ENCODE measurements around the gene PRF1. TPM values are rescaled to one million over a fixed set of nuclear protein-coding genes. Genes with fewer than 3 reads are reported as not detected.

Gene PRF1
- total RNA-seq, 2 donors from 2014 or later = not detected

DNA sequence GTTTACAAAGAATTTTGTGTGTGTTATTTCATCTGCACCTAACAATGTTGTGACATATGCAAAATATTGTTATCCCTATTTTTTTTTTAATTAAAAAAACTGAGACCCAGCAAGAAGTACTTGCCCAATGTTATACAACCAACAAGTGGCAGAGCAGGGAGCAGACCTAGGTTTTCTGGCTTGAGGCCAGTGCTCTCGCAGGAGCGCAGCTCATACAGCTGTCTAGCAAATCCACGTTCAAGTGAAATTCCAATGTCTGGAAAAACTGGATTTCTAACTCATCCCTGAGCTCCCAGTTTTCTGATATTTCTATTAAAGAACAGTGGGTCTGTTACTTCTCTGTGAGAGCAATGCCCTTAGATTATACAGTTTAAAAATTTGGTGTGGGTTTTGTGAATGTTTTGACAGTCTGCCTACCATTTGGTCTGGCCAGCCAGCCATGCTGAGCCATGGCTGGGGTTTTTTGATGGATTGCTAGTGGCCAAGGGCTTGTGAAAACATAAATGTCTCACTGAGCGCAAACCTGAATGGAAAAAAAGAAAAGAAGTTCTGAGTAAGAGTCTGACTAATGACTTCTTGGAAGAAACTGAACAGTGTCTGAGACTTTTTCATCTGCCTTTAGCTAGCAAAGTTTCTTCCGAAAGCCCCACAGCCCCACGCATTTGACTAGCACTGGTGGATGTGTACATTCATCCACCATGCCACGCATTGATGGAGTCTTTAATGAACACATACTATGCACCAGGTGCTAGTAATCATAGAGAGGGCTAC, 15.4 kb upstream of the PRF1 start:
- H3K27ac ChIP-seq (ENCODE audit: low read depth, low read length) = no peak overlapping the region
- H3K36me3 Mint-ChIP-seq (ENCODE audit: low read depth) = peaks cover 5% of the 10 kb centered on the region

DNA sequence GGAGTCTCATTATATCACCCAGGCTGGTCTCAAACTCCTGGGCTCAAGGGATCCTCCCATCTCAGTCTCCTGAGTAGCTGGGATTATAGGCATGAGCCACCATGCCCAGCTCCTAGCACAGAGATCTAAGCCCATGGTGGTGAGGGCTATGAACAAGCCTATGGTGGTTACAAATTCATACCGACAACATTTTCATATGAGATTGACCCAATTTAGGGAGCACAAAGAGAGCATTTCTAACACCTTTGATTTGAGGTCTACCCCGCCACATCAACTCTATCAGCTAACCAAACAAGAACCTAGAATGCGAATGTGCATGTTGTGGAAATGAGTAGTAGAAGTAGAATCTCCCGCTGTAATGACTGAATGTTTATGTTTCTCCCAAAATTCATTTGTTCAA, 14.2 kb upstream of the PRF1 start:
- WGBS, 2 experiments (ENCODE audit: insufficient coverage in 1 of 2, insufficient read length in 1 of 2) = 100% methylated on average over 2 of the region's 4 CpGs; no CpG with 5 or more reads in 1 of the 2 experiments
- H3K27ac Mint-ChIP-seq = no peak overlapping the region

More for the DNA sequence above, 15.4 kb upstream of the PRF1 start:
- H3K27me3 Mint-ChIP-seq (ENCODE audit: insufficient read depth) = no peaks in the 10 kb centered on the region
- Histone ChIP-seq H3K27me3 (ENCODE audit: control insufficient read depth, insufficient read depth, low read length, poor library complexity, severe bottlenecking) (no peaks in the 10 kb centered on the region), H3K4me3 (ENCODE audit: low read length) (no peak overlapping the region), H3K4me1 (ENCODE audit: control insufficient read depth, insufficient read depth, low read length) (no peaks in the 10 kb centered on the region), H3K9ac (ENCODE audit: extremely low read depth, low read length, poor library complexity, severe bottlenecking) (no peak overlapping the region), H3K36me3 (ENCODE audit: control insufficient read depth, insufficient read depth, low read length) (no peaks in the 10 kb centered on the region), H3K9me3 (ENCODE audit: control insufficient read depth, low read length) (peaks cover 25% of the 10 kb centered on the region)
- WGBS, 2 experiments (ENCODE audit: insufficient coverage in 1 of 2, insufficient read length in 1 of 2) = 93 to 100% methylated on average over 4 to 7 of the region's 7 CpGs
- no peaks in the 10 kb centered on the region for H3K4me1 Mint-ChIP-seq
- TF ChIP-seq, protein P1, sequence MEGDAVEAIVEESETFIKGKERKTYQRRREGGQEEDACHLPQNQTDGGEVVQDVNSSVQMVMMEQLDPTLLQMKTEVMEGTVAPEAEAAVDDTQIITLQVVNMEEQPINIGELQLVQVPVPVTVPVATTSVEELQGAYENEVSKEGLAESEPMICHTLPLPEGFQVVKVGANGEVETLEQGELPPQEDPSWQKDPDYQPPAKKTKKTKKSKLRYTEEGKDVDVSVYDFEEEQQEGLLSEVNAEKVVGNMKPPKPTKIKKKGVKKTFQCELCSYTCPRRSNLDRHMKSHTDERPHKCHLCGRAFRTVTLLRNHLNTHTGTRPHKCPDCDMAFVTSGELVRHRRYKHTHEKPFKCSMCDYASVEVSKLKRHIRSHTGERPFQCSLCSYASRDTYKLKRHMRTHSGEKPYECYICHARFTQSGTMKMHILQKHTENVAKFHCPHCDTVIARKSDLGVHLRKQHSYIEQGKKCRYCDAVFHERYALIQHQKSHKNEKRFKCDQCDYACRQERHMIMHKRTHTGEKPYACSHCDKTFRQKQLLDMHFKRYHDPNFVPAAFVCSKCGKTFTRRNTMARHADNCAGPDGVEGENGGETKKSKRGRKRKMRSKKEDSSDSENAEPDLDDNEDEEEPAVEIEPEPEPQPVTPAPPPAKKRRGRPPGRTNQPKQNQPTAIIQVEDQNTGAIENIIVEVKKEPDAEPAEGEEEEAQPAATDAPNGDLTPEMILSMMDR (conservative IDR thresholded peaks at IDR 0.05) = no peak
- DNase-seq = no peak
- H3K27ac Mint-ChIP-seq = no peak overlapping the region
- peaks cover 24% of the 10 kb centered on the region for H3K9me3 Mint-ChIP-seq
- no peak overlapping the region for H3K4me3 Mint-ChIP-seq

DNA sequence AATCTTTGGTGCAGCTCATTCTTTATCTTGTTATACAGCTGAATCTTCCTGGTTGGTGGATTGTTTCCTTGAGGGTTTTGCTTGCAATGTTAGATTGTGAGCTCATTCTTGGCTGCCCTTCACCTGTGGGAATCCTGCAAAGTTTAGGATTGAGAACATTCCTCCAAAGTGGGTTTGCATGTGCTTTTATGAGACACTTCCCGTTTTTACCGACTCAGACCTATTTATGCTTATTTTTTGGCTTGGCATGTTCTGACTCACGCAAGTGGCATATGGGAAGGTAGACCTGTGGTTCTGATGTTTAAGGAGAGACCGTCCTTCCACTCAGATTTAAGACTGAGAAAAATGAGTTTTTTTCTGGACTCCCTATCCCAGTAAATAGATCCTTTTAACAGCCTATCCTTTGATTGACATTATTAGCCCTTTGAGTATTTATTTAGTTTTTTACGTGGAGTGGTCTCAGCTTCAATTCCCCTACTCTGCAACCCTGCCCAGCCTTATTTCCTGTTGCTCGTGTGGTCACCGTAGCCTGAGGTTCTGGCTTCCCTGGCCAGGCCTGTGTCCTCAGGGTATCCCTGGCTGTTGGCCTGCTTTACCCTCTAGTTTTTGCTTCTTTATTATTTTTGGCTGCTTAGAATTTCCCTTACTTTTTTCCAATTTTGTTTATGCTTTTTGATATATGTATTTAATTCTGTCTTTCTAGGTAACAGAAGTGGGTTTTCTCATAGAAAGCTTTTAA, 13.4 kb upstream of the PRF1 start:
- no peaks in the 10 kb centered on the region for H3K4me1 Mint-ChIP-seq
- H3K27me3 Mint-ChIP-seq (ENCODE audit: insufficient read depth) = no peaks in the 10 kb centered on the region
- Histone ChIP-seq H3K9ac (ENCODE audit: extremely low read depth, low read length, poor library complexity, severe bottlenecking) (no peak overlapping the region), H3K27me3 (ENCODE audit: control insufficient read depth, insufficient read depth, low read length, poor library complexity, severe bottlenecking) (no peaks in the 10 kb centered on the region), H3K36me3 (ENCODE audit: control insufficient read depth, insufficient read depth, low read length) (no peaks in the 10 kb centered on the region), H3K4me3 (ENCODE audit: low read length) (no peak overlapping the region), H3K9me3 (ENCODE audit: control insufficient read depth, low read length) (peaks cover 19% of the 10 kb centered on the region), H3K27ac (ENCODE audit: low read depth, low read length) (no peak overlapping the region), H3K4me1 (ENCODE audit: control insufficient read depth, insufficient read depth, low read length) (no peaks in the 10 kb centered on the region)
- H3K9me3 Mint-ChIP-seq = peaks cover 20% of the 10 kb centered on the region
- no peak overlapping the region for H3K4me3 Mint-ChIP-seq
- TF ChIP-seq, protein P1 (conservative IDR thresholded peaks at IDR 0.05) = no peak
- 91 to 96% methylated on average over 6 to 7 of the region's 7 CpGs for WGBS, 2 experiments (ENCODE audit: insufficient coverage in 1 of 2, insufficient read length in 1 of 2)
- H3K27ac Mint-ChIP-seq = no peak overlapping the region
- H3K36me3 Mint-ChIP-seq (ENCODE audit: low read depth) = peaks cover 5% of the 10 kb centered on the region
- DNase-seq = no peak

More for the DNA sequence above, 14.2 kb upstream of the PRF1 start:
- Mint-ChIP-seq H3K36me3 (ENCODE audit: low read depth) (peaks cover 5% of the 10 kb centered on the region), H3K4me1 (no peaks in the 10 kb centered on the region), H3K9me3 (peaks cover 25% of the 10 kb centered on the region), H3K4me3 (no peak overlapping the region), H3K27me3 (ENCODE audit: insufficient read depth) (no peaks in the 10 kb centered on the region)
- H3K27ac ChIP-seq (ENCODE audit: low read depth, low read length) = no peak overlapping the region
- no peak overlapping the region for H3K9ac ChIP-seq (ENCODE audit: extremely low read depth, low read length, poor library complexity, severe bottlenecking)
- H3K4me3 ChIP-seq (ENCODE audit: low read length) = no peak overlapping the region
- no peaks in the 10 kb centered on the region for H3K36me3 ChIP-seq (ENCODE audit: control insufficient read depth, insufficient read depth, low read length)
- TF ChIP-seq, protein P1 (conservative IDR thresholded peaks at IDR 0.05) = no peak
- H3K27me3 ChIP-seq (ENCODE audit: control insufficient read depth, insufficient read depth, low read length, poor library complexity, severe bottlenecking) = no peaks in the 10 kb centered on the region
- H3K4me1 ChIP-seq (ENCODE audit: control insufficient read depth, insufficient read depth, low read length) = no peaks in the 10 kb centered on the region
- H3K9me3 ChIP-seq (ENCODE audit: control insufficient read depth, low read length) = peaks cover 20% of the 10 kb centered on the region
- no peak for DNase-seq
